H1 (cell line): Measurements from ENCODE around the gene SCARB2. TPM values are rescaled to one million over a fixed set of nuclear protein-coding genes. Genes with fewer than 3 reads are reported as not detected.

Source experiments
- CTCF ChIA-PET: fragments of 300-600 bp; sonication (Branson Sonifier 250); formaldehyde crosslinking; loops from one replicate; lab custom pipeline; 2021; ENCODE audit not compliant: partially characterized antibody; lab: Charles Lee
- POLR2A ChIA-PET: fragments of 300-600 bp; sonication (Branson Sonifier 250); formaldehyde crosslinking; loops from one replicate; lab custom pipeline; 2021; ENCODE audit warnings: inconsistent platforms; ENCODE audit not compliant: partially characterized antibody; lab: Charles Lee
- DNase-seq, 2 experiments: peaks; one replicate each; pipeline versions ENCODE4 v3.0.0 to v3.0.0-alpha.2; 2010 to 2022; ENCODE audit warnings: low spot score in 2 of 2, low read depth in 1 of 2, mixed read lengths in 1 of 2
- FAIRE-seq: peaks from 2 replicates; lab custom pipeline; 2011; peaks lifted over from hg19 to GRCh38; lab: Jason Lieb, UNC
- H2AFZ ChIP-seq: 2 replicates; pipeline ENCODE4 v1.8.1; 2012; ENCODE audit warnings: low read length, inconsistent platforms
- H2AK5ac ChIP-seq: 2 replicates; pipeline ENCODE4 v1.6.1; 2013; ENCODE audit warnings: low read depth, low read length
- H2BK120ac ChIP-seq: replicated peaks from 2 replicates; pipeline ENCODE3; 2013; ENCODE audit warnings: low read depth, low read length, inconsistent platforms
- H2BK12ac ChIP-seq: 2 replicates; pipeline ENCODE4 v1.6.1; 2013; ENCODE audit warnings: low read depth, low read length
- H2BK15ac ChIP-seq: 2 replicates; pipeline ENCODE4 v1.6.1; 2013; ENCODE audit warnings: low read length
- H2BK20ac ChIP-seq: 2 replicates; pipeline ENCODE4 v1.6.1; 2013; ENCODE audit warnings: low read length
- H2BK5ac ChIP-seq: 2 replicates; pipeline ENCODE4 v1.6.1; 2013; ENCODE audit warnings: low read depth, low read length
- H3K14ac ChIP-seq: 2 replicates; pipeline ENCODE4 v1.6.1; 2013; ENCODE audit warnings: inconsistent platforms; ENCODE audit not compliant: insufficient read length
- H3K18ac ChIP-seq: 2 replicates; pipeline ENCODE4 v1.6.1; 2013; ENCODE audit warnings: low read length; ENCODE audit errors: extremely low read depth
- H3K23ac ChIP-seq: 2 replicates; pipeline ENCODE4 v1.6.1; 2013; ENCODE audit warnings: inconsistent platforms; ENCODE audit not compliant: insufficient read length
- H3K23me2 ChIP-seq: 2 replicates; pipeline ENCODE4 v1.6.1; 2013; ENCODE audit warnings: low read depth, low read length
- H3K27ac ChIP-seq: 2 replicates; pipeline ENCODE4 v1.6.1; 2011; ENCODE audit warnings: low read depth, low read length, inconsistent platforms
- H3K27me3 ChIP-seq, 4 experiments: replicated peaks in 1 of 4; 1 replicate in 1 of 4; 2 replicates in 3 of 4; pipeline versions ENCODE4 v1.6.1 to v1.8.1; 2011 to 2013; ENCODE audit warnings: low read length in 3 of 4, mild to moderate bottlenecking in 3 of 4, inconsistent platforms in 2 of 4, mixed read lengths in 2 of 4, moderate library complexity in 1 of 4; ENCODE audit not compliant: control insufficient read depth in 3 of 4, insufficient read depth in 3 of 4; ENCODE audit errors: extremely low read depth in 1 of 4
- H3K36me3 ChIP-seq, 4 experiments: 2 replicates each; pipeline versions ENCODE4 v1.6.1 to v1.8.1; 2011 to 2013; ENCODE audit warnings: mild to moderate bottlenecking in 4 of 4, low read length in 3 of 4, moderate library complexity in 2 of 4, control low read depth in 1 of 4, inconsistent platforms in 1 of 4; ENCODE audit not compliant: insufficient read depth in 4 of 4, control insufficient read depth in 2 of 4
- H3K4ac ChIP-seq: replicated peaks from 2 replicates; pipeline ENCODE3; 2013; ENCODE audit warnings: low read length, low read depth, mixed read lengths, inconsistent platforms; ENCODE audit not compliant: insufficient read length
- H3K4me1 ChIP-seq, 4 experiments: replicated peaks in 1 of 4; 1 replicate in 1 of 4; 2 replicates in 3 of 4; pipeline versions ENCODE4 v1.6.1 to v1.8.1; 2011 to 2013; ENCODE audit warnings: low read length in 3 of 4, inconsistent platforms in 2 of 4, mixed read lengths in 1 of 4; ENCODE audit not compliant: insufficient read depth in 4 of 4, control insufficient read depth in 3 of 4
- H3K4me2 ChIP-seq, 2 experiments: 2 replicates each; pipeline versions ENCODE4 v1.6.1 to v1.8.1; 2011 to 2013; ENCODE audit warnings: low read depth in 2 of 2, low read length in 2 of 2, control low read depth in 1 of 2, inconsistent platforms in 1 of 2, mild to moderate bottlenecking in 1 of 2; ENCODE audit not compliant: insufficient read depth in 1 of 2
- H3K4me3 ChIP-seq, 4 experiments: fragments of 200-600, 300-600 bp in 1 of 4; sonication (generic), shearing (Covaris generic), sonication (Bioruptor Twin) in 1 of 4; 2 replicates each; pipeline versions ENCODE4 v1.5.1 to v1.8.1; 2011 to 2016; ENCODE audit warnings: low read length in 4 of 4, low read depth in 3 of 4, control low read depth in 2 of 4, inconsistent platforms in 2 of 4, mild to moderate bottlenecking in 2 of 4, mixed read lengths in 1 of 4, moderate library complexity in 1 of 4; ENCODE audit not compliant: insufficient read depth in 2 of 4; ENCODE audit errors: extremely low read depth in 1 of 4
- H3K56ac ChIP-seq: replicated peaks from 2 replicates; pipeline ENCODE3; 2013; ENCODE audit warnings: low read depth, mild to moderate bottlenecking, mixed read lengths, low read length, inconsistent platforms; ENCODE audit not compliant: insufficient read length
- H3K79me1 ChIP-seq: 2 replicates; pipeline ENCODE4 v1.6.1; 2013; ENCODE audit warnings: low read depth, low read length, control low read depth
- H3K79me2 ChIP-seq, 2 experiments: 2 replicates each; pipeline versions ENCODE4 v1.6.1 to v1.8.1; 2012 to 2013; ENCODE audit warnings: low read length in 2 of 2, mild to moderate bottlenecking in 2 of 2, inconsistent platforms in 1 of 2; ENCODE audit not compliant: insufficient read depth in 2 of 2, control insufficient read depth in 1 of 2
- H3K9ac ChIP-seq, 4 experiments: replicated peaks in 1 of 4; 1 replicate in 1 of 4; 2 replicates in 3 of 4; pipeline versions ENCODE4 v1.6.1 to v1.8.1; 2011 to 2013; ENCODE audit warnings: low read depth in 3 of 4, low read length in 3 of 4, control low read depth in 2 of 4, mild to moderate bottlenecking in 2 of 4, moderate library complexity in 2 of 4, inconsistent platforms in 1 of 4; ENCODE audit errors: extremely low read depth in 1 of 4
- H3K9me3 ChIP-seq, 2 experiments: 2 replicates each; pipeline versions ENCODE4 v1.6.1 to v1.8.1; 2012 to 2013; ENCODE audit warnings: mild to moderate bottlenecking in 2 of 2, moderate library complexity in 2 of 2, control low read depth in 1 of 2, inconsistent platforms in 1 of 2, low read depth in 1 of 2, low read length in 1 of 2, mixed read lengths in 1 of 2; ENCODE audit not compliant: insufficient read depth in 2 of 2
- H4K20me1 ChIP-seq, 2 experiments: replicated peaks in 1 of 2; 2 replicates each; pipeline versions ENCODE3 to v1.8.1; 2011 to 2013; ENCODE audit warnings: inconsistent platforms in 2 of 2, low read length in 2 of 2, mild to moderate bottlenecking in 1 of 2; ENCODE audit not compliant: insufficient read depth in 2 of 2, control insufficient read depth in 1 of 2
- H4K5ac ChIP-seq: 2 replicates; pipeline ENCODE4 v1.6.1; 2013; ENCODE audit warnings: low read length, low read depth, mixed read lengths, inconsistent platforms; ENCODE audit not compliant: insufficient read length
- H4K8ac ChIP-seq: 2 replicates; pipeline ENCODE4 v1.8.0; 2013; ENCODE audit warnings: mild to moderate bottlenecking, moderate library complexity, low read length, inconsistent platforms; ENCODE audit not compliant: insufficient read depth; ENCODE audit errors: extremely low read depth
- H4K91ac ChIP-seq: replicated peaks from 2 replicates; pipeline ENCODE3; 2013; ENCODE audit warnings: low read length, mixed read lengths, inconsistent platforms; ENCODE audit not compliant: insufficient read length
- POLR2AphosphoS5 ChIP-seq: IDR thresholded peaks from 2 replicates; pipeline ENCODE4 v1.6.1; 2011; ENCODE audit warnings: low read depth, low read length
- polyA plus RNA-seq, 7 experiments: library from polyadenylated mRNA; depleted of rRNA in 3 of 7; stranded (reverse) in 5 of 7; unstranded in 2 of 7; fragments of >200 nt in 5 of 7; fragments of 200-250 nt in 2 of 7; gene quantifications; 1 replicate in 5 of 7; 2 replicates in 1 of 7; 4 replicates in 1 of 7; pipeline versions ENCODE4 v1.2.1 to v1.2.3, GENCODE V29; 2011 to 2013; ENCODE audit warnings: missing spikeins in 2 of 7, mixed read lengths in 2 of 7
- total RNA-seq: library from RNA; stranded (reverse); fragmentation: NEBNext Ultra II Directional; extraction: Animal tissue kit (Norgen Biotek cat#: 25700); gene quantifications from 2 replicates; pipeline ENCODE4 v1.2.1, GENCODE V29; 2021

The SCARB2 gene
- total and polyA plus RNA-seq, 2 of the 8 experiments (the other 6 are each of a cell fraction or from before 2014, with no cell fraction given): 18.5 to 35.7 TPM

- no peak overlapping the region for H3K9ac ChIP-seq
- peaks cover 0 to under 1% (median under 1%) of the 10 kb centered on the region in 4 experiments; a peak in 1 of 7 replicates for H3K4me1 ChIP-seq
- H2BK20ac ChIP-seq: no peak overlapping the region
- no peak overlapping the region for H3K4me3 ChIP-seq
- POLR2A ChIA-PET: no interaction called here
- H4K5ac ChIP-seq: no peak overlapping the region
- H3K36me3 ChIP-seq: no peaks in the 10 kb centered on the region
- H2AFZ ChIP-seq: no peak overlapping the region
- FAIRE-seq: no peak
- no peak overlapping the region for H3K27ac ChIP-seq
- H4K20me1 ChIP-seq: peaks cover 0 to 4% of the 10 kb centered on the region in 2 experiments
- H2BK120ac ChIP-seq: no peak overlapping the region
- H3K14ac ChIP-seq: no peak overlapping the region
- H3K9me3 ChIP-seq: no peaks in the 10 kb centered on the region
- no peak overlapping the region for H3K4me2 ChIP-seq
- H3K79me1 ChIP-seq: peaks cover 2% of the 10 kb centered on the region; the same call in 1 of the 2 replicates
- no peak overlapping the region for H2BK5ac ChIP-seq
- no peak overlapping the region for H4K8ac ChIP-seq
- CTCF ChIA-PET: interaction anchor here (1.4 to 1.5 kb wide), 2 partner anchors 28 to 171 kb away, joined by 4 to 6 read pairs; no protein-coding TSS in a partner anchor
- no peaks in the 10 kb centered on the region for H3K23me2 ChIP-seq
- H3K79me2 ChIP-seq: peaks cover 0 to 33% of the 10 kb centered on the region in 2 experiments; a peak in 3 of 4 replicates
- H3K23ac ChIP-seq: no peak overlapping the region
- no peak overlapping the region for H2AK5ac ChIP-seq
- H3K4ac ChIP-seq: no peak overlapping the region
- no peaks in the 10 kb centered on the region for H3K27me3 ChIP-seq
- H4K91ac ChIP-seq: no peak overlapping the region
- H2BK15ac ChIP-seq: no peak overlapping the region
- H3K18ac ChIP-seq: no peak overlapping the region
- H3K56ac ChIP-seq: no peak overlapping the region
- DNase-seq: no peak
- TF ChIP-seq POLR2AphosphoS5: no peak
- TF ChIP-seq, all 59 proteins: peak for 0
- H2BK12ac ChIP-seq: no peak overlapping the region
Measured at GRCh38 chr4:76207549-76207948, 6.1 kb downstream of the SCARB2 start.
